HG03520 (cell line): ENCODE data around the gene ARFGAP3.

Experiments
- ATAC-seq: cut with Tn5 transposase; IDR thresholded peaks from one replicate; pipeline ENCODE4 v1.9.1; 2021; ENCODE audit warnings: mild to moderate bottlenecking, moderate library complexity; ENCODE audit not compliant: unreplicated experiment

Gene ARFGAP3

DNA sequence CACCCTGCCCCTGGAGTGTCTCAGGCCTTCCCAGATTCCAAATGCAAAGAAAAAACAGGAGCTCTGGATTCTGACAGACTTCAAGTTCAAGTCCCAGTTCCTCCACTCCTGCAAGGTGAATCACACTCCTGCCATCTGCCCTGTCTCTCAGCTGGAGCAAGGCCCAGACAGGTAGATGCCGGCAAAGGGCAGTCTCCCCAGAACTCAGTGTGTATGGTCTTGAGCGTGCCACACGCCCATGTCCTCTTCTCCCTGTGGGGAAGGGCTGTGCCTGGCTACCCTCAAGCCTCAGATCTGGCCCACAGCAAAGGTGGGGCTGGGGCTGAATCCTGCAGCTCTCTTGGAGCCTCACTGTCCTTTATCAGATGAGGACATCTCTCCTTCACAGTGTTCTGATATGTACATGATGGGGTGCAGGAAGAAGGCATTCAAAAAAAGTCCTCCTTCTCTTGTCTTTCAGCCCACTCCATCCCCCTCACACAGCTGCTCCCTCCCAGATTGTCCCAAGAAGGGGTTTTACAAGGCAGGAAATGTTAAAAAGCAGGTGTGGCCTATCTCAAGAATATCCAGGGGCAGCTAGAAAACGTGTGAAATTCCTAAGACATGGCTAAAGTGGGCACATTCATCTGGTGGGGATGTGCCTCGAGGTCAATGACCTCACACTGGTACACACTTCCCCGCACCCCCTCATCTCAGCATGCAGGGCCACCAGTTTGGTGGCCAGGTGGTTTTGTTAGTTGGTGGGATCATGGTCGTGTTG is 27.7 kb upstream of the ARFGAP3 start:
- ATAC-seq, result no peak

DNA sequence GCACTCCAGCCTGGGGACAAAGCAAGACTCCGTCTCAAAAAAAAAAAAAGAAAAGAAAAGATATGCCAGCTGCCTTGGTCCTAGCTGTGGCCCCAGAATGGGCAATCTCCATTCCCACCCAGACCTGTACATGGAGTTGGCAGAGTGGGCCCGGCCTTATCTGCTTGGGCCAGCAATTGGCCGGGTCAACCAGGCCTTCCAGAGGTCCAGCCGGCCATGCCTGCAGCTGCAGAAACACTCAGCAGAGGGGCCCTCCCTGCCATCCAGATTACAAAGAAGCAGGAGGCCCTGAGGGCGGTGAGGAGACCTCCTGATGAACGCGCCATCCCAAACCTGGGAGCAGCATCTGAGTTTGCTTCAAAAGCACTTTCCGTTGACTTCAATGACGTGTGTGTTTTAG is 26.9 kb upstream of the ARFGAP3 start:
- ATAC-seq, result no peak

DNA sequence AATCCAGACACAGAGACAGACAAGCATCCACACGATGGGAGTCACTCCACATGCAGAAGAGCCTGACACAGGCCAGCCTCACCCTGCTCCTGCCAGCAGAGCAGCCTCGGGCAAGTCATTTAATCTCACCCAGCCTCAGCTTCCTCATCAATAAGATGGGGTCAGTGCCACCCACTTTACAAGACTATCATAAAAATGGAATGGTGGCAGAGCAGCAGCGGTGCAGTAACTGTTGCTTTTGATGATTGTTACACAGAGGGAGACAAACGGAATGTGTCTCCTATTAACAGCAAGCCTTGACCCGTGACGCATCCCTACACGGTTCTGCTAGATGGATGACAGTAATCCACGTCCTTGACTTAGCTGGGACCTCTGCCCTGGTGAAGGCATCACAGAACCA is 26.0 kb upstream of the ARFGAP3 start:
- ATAC-seq, result no peak

DNA sequence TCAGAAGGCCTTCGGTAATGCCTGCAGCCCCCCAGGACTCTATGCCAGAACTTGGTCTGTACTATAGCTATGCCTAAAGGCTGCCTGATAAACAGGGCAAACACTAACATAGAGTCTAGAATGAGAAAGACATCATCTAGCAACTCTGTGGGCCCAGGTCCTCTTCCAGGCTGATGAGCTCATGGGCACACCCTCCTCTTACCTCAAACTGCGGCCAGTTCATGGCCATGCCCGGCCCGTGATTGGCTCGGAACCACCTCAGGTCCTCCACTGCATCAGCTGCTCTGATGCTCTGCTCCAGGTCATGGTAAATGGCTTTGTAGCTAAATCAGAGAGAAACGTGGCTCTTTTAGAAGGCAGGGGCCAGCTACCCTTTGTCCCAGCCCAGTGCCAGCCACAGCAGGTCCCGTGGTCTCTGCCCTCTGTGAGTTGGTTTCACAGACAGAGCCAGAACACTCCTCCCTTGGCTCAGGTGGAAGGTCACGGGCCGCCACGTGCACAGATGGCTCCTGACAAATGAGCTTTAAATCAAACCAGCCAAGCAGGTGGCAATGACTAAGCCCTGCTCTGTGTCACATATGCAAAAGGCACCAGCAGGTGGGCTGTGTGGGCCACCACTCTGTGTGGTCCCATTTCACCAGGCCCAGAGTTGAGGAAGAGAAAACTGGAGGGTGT is 25.0 kb upstream of the ARFGAP3 start:
- ATAC-seq, result no peak

DNA sequence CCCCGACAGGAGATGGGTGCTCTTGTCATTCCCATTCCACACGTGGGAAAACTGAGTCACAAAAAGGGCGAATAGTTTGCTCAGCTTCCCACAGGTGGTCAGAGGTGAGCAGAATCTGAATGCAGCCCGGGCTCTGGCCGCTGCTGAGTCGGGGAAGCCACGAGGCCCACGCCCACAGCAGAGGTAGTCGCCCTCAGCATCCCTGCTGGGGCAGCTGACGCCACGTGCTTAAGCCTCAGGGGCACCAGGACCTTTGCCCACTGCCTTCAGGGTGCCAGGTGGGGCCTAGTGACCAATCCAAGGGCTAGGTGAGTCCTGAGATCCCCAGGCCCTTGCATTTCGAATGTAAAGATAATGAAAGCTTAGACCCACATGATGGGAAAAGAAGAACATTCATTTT is 24.2 kb upstream of the ARFGAP3 start:
- no peak for ATAC-seq

DNA sequence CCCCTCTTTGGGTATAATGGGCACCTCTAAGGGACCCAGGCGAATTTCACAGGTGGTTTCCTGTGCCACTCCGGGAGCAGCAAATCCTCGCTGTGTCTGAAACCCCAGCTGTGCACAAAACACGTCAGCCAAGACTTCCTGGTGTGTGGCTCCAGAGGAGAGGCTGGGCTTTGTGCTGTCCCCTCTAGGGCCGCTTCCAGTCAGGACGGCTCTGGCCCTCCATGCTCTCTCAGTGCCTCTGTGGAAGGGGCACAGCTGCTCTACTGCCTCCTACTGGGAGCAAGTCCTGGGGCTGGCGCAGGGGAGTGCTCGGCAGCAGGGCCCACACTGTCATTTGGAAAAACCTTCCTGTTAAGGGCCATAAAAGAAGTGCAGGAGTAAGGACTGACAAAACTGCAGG is 23.7 kb upstream of the ARFGAP3 start:
- no peak for ATAC-seq

DNA sequence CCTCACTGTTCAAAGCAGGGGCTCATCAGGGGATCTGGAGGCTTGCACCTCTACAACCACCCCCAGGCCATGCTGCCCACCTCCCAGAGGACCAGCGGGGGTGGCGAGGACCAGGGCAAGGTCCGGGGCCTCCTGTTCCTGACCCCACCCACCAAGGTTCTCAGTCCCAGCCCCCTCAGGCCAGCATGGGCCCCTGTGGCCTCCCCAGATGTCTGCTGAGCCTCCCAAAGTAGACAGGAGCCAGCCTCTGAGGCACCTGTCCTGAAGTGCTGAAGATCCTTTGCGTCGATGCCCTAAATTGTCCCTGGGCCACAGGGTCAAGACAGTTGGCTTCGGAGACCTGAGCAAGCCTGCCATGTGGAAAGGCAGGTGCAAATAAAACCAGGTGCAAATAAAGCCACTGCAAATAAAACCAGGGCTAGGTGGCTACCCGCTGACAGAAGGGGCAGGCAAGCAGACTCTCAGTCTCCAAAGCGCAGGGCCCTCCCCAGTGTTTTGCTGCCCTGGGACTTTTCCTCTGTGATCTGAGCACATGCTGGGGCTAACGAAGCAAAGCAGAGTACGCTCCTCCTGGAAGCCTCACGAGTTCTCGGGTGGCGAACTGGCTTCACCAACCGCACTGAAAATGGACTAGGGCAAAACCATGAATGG is 22.4 kb upstream of the ARFGAP3 start:
- ATAC-seq, result no peak

DNA sequence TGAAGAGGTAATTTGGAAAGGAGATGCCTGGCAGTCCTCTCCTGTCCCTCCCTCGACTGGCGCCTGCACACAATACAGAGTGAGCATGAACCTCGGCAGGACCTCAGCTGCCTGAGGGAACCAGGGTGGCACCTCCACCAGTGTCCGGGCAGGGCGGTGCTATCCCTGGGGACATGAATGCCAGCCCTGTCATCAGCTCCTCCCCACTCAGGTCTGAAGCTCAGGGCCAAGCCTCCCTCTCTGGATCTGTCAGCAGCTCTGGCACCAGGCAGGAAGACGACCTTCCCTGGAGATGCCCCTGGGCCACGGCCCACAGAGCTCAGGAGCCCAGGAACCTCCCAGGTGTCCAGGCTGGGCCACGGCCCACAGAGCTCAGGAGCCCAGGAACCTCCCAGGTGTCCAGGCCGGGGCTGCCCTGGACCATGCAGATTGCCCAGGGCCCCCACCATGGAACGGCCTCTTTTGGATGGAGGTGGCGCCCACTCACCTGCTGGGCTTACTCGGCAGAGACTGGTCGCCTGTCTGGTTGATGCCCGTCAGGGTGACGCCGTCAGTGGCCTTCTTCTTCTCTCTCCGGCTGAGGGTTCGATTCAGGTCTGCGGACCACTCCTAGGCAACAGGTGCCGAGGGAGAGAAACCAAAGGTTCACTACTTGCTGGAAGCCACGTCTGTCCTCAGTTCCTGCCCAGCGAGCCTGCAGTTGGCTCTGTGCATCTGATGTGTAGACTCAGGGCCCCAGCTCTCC is 21.7 kb upstream of the ARFGAP3 start:
- no peak for ATAC-seq

DNA sequence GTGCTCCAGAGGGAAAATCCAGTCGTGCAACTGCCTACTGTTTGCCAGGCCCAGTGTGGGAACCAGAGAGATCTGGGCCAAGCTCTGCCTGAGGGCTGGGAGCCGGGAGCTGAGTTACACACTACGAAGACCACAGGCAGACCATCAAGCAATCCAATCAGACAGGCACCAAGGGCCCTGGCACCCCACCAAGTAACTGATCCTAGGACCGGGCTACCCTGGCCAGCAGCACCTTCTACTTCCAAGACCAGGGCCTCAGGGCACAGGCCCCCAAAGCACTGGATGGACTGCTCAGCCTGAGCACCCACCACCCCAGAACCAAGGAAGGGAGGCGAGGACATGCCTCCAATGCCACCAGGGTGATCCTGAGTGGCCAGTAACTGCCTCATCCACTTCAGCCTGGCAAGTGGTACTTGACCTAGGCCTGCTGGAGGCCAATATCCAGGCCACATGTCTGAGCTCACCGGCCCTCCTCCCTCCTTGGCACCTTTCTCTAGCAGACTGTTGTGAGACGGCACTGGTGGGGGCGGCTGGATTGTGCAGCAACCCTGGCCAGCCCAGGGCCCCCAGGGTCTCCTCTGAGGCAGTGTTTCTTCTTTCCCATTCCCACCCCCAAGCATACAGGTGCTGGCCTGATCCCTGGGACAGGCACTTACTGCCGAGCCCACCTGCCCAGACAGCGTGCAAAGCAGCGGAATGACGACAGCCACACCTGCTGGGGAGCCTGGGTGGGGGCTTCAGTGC is 20.7 kb upstream of the ARFGAP3 start:
- no peak for ATAC-seq

DNA sequence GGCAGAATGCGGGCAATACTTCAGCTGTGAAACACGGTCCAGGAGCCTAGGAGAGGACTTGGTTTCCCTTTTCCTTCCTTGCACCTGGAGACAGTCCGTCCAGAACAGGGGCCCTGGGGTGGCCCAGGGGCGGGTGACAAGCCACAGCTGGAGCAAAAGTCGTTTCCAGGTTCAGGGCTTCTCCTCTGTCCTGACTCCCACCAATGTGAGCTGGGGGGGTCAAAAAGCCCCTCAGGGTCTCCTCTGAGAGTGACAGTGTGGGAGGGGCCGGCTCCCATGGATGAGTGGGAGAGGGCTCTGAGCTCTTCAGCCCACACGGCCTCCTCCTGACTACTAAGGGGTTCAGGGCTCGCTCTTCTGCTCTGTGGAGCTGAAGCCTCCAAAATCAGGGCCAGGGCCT is 20.1 kb upstream of the ARFGAP3 start:
- no peak for ATAC-seq

DNA sequence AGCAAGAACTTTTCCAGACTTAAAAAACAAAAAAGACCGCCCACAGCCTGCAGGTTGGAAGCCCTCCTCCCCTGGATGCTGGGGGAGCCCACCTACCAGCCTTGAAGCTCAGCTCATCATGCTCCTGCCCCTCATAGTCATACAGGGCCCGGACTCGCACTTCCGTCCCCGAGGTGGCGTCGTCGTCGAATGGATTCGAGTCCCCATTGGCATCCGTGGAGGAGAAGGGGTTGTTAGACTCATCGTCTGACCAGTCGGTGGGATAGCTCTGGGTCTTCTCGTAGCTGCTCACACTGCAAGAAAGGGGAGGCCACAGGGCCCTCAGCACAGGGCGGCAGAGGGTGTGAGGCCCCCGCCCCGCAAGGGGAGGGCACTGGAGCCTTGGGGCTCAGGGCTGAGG is 19.0 kb upstream of the ARFGAP3 start:
- no peak for ATAC-seq

DNA sequence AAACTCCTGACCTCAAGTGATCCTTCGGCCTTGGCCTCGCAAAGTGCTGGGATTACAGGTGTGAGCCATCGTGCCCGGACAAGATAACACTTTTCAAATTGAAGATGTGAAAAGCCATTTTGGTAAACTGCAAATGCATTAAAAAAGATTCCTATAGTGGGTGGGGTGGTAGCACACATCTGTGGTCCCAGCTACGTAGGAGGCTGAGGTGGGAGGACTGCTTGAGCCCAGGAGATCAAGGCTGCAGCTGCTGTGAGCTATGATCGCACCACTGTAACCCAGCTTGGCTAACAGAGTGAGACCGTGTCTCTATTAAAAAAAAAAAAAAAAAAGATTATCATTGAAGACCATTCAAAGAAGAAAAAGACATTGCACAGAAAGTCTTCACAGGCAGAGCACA is 16.9 kb upstream of the ARFGAP3 start:
- no peak for ATAC-seq

DNA sequence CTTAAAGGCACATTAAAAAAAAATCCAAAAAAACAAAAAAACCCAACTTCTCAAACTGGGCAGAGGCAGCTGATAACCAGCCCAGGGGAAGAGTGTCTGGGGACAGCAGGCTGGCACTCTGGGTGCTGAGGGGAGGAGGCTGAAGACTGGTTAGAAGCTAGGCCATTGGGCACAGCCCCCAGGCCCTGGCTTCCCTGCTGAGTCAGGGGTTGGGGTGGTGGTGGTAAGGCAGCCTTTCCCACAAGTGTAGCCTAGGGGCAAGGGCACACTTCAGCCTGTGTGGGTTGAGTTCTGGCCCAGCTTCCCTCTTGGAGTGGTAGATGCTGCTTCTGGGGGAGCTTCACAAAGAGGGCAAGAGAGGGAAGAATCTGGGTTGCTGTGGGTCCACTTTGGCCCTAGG is 16.3 kb upstream of the ARFGAP3 start:
- ATAC-seq, result no peak

DNA sequence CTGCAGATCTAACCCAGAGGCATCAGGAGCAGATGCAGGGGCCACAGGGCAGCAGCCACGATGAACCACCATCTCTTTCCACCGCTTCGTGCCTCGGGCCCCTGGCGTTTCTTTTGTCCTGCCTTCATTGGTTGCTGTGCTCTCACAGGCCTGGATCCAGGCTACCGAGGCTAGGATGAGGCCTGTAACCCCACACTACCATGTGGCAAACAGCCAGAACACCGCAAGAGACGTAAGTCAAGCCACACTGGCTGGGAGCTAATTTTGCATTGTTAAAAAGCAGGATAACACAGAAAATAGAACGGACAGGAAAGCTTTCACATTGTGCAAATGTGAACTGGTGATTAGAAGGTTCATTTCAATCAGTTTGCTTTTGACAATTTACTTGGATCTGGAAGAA is 15.7 kb upstream of the ARFGAP3 start:
- ATAC-seq, result no peak

DNA sequence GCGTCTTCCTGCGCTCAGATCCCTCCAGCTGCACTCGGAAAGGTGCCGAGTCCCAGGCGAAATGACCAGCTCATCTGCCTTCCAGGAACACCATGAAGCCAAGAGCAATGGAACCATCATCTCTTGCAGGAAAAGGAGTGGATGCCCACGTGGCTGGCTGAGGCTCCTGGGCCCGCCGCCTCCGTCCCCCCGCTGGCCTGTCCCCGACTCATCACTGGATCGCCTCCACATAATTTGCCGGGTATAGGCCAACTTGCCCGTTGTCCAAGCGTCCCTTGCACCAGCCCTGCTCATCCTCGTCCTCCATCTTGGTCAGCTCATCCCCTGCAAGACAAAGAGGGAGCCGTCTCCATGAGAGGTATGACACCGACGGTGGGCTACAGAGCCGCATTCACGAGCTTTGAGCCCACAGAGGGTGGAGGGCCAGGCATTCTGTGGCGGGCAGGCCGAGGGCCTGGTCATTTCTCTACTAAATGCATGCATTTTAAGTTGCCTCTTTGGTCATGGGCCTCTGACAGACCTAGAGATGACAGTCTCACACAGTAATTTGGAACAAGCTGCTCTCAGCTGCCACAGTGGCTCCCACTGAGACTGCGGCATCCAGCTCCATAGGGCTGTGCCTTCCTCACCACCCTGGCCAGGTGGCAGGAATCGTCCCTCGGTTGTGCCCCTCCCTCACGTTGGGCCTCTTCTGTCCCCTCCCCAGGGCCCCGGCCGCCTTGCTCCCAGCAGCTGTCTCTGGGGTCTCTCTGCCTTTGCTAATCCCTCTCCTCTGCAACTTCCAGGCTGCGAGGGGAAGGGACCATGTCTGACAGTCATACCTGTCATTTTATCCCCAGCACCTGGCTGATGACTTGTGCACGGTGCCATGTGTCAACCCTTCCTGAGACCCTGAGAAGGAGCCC is 14.3 kb upstream of the ARFGAP3 start:
- no peak for ATAC-seq

DNA sequence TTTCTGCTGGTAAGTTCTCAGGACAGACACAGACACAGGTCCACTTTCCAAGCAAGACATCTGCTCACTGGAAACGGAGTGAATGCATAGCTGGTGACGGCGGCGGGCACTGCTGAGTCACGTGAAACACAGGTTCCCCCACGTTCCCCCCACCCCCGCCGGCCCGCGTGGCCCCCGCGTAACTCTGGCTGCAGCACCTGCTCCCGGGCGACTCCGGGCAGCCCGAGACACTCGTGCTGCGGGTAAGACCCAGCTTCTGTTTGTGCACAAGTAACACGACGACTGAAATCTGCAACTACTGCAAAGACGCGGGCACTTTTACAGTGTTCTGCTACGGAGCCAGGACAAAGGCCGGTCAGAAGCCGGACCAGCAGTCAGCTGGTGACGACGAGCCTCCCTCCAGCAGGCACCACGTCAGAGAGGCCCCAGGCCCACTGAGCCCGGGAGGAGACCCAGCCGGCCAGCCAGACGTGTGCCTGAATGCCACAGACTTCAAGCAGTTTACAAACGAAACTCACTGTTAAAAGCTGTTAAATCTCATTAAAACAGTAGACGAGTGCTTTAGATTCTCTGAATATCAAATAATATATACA is 12.9 kb upstream of the ARFGAP3 start:
- no peak for ATAC-seq

DNA sequence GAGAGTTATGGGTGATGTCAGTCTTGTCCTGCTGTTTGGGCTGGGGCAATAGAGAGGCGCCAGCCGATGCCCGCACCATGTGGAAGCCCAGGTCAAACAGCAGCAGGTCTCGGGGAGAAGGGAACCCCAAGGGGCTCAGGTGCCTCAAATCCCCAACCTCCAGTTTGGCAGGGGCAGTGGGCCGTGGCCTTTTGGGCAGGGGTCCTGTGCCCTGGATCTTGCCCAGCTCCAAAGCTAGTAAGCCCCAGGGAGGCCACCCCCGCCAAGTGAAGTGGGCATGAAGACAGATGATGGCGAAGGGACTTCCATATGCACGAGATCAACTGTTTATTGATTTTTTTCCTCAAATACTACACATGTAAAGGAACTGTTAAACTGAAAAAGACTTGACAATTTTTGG is 12.4 kb upstream of the ARFGAP3 start:
- ATAC-seq, result no peak

DNA sequence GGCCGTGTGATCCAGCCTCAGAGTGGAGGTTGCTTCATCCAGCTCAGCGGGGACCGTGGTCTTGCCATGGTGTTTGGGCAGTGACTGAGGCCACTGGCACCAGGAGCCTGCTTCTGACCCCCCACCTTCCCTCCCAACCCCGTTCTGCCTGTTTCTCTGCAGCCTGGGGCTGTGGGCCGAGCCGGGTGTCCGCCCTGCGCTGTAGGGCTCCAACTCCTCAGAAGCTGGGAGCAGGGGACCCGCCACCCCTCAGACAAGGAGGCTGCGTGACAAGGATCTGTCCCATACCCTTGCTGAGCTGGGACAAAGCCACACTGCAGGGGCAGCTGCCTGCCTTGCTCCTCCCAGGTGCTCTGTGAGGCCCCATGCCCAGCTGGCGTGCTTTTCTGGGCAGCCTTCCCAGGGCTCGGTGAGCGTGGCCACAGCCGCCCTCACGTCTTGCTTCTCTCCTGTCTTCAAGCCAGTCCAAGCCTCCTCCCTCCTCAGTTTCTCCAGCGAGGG is 11.7 kb upstream of the ARFGAP3 start:
- no peak for ATAC-seq

DNA sequence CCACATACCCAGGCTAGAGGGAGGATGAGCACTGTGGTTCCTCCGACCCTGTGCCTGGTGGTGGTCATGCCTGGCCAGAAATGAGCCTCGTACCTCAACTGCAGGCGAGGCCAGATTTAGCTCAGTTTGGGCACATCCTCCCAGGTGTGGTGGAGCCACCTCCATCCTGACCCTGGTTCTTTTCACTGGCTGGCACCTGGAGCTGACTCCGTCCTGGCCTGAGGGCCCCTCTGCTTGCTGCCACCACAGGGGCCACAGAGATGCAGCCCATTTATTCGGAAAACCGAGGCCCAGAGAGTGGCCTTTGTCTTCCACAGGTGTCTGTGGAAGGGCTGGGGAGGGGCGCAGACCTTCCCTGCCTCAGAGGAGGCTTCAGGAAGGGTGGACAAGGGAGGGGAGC is 9.0 kb upstream of the ARFGAP3 start:
- no peak for ATAC-seq
